AG08395 (cell line): Measurements from ENCODE around the gene LRCH1.

Source experiments
- DNase-seq: peaks from one replicate; pipeline ENCODE4 v3.0.0; 2012; ENCODE audit warnings: mixed read lengths, low spot score

LRCH1 gene

GRCh38 chr13:46801858-46802257, 248.9 kb downstream of the LRCH1 start:
- no peak for DNase-seq
